Dedifferentiated amniotic fluid mesenchymal stem cell (primary cell): ENCODE measurements around the gene DTNBP1.

Source experiments
- DNase-seq: peaks from one replicate; pipeline ENCODE4 v3.0.0-alpha.2; 2016; ENCODE audit errors: extremely low spot score

DTNBP1 gene

GRCh38 chr6:15533379-15534026 lies 129.3 kb downstream of the DTNBP1 start:
- no peak for DNase-seq

- no peak for DNase-seq
Observed at GRCh38 chr6:15531973-15532372, 130.9 kb downstream of the DTNBP1 start.

GRCh38 chr6:15530411-15530810 lies 132.4 kb downstream of the DTNBP1 start:
- no peak for DNase-seq

GRCh38 chr6:15528870-15529269 lies 134.0 kb downstream of the DTNBP1 start:
- DNase-seq: no peak

GRCh38 chr6:15527838-15528617 lies 134.8 kb downstream of the DTNBP1 start:
- DNase-seq: no peak

GRCh38 chr6:15526212-15526701 lies 136.6 kb downstream of the DTNBP1 start:
- DNase-seq: no peak

GRCh38 chr6:15524861-15525401 lies 137.9 kb downstream of the DTNBP1 start:
- no peak for DNase-seq

GRCh38 chr6:15523679-15524630 lies 138.9 kb downstream of the DTNBP1 start:
- DNase-seq: no peak

GRCh38 chr6:15522856-15523529 lies 139.8 kb downstream of the DTNBP1 start:
- no peak for DNase-seq

GRCh38 chr6:15522427-15522826 lies 140.4 kb downstream of the DTNBP1 start:
- DNase-seq: no peak

GRCh38 chr6:15522026-15522425 lies 140.8 kb downstream of the DTNBP1 start:
- DNase-seq: no peak

GRCh38 chr6:15521582-15521981 lies 141.2 kb downstream of the DTNBP1 start:
- DNase-seq: no peak

GRCh38 chr6:15520626-15521203 lies 142.1 kb downstream of the DTNBP1 start:
- DNase-seq: no peak

- no peak for DNase-seq
Observed at GRCh38 chr6:15519681-15520080, 143.1 kb downstream of the DTNBP1 start.

- no peak for DNase-seq
Observed at GRCh38 chr6:15518878-15519277, 143.9 kb downstream of the DTNBP1 start.

GRCh38 chr6:15518057-15518456 lies 144.8 kb downstream of the DTNBP1 start:
- DNase-seq: no peak

GRCh38 chr6:15517600-15517999 lies 145.2 kb downstream of the DTNBP1 start:
- DNase-seq: no peak

- no peak for DNase-seq
Observed at GRCh38 chr6:15516923-15517560, 145.8 kb downstream of the DTNBP1 start.

- DNase-seq: no peak
Observed at GRCh38 chr6:15516378-15516777, 146.4 kb downstream of the DTNBP1 start.

- no peak for DNase-seq
Observed at GRCh38 chr6:15515660-15516375, 147.0 kb downstream of the DTNBP1 start.
